Measurements from ENCODE around the gene GTPBP6.
"Not testable (repeated sequence)": the region's sequence is repeated elsewhere in the genome, so short reads cannot be mapped to it uniquely, and the experiment has no call there.

GTPBP6 gene

DNA sequence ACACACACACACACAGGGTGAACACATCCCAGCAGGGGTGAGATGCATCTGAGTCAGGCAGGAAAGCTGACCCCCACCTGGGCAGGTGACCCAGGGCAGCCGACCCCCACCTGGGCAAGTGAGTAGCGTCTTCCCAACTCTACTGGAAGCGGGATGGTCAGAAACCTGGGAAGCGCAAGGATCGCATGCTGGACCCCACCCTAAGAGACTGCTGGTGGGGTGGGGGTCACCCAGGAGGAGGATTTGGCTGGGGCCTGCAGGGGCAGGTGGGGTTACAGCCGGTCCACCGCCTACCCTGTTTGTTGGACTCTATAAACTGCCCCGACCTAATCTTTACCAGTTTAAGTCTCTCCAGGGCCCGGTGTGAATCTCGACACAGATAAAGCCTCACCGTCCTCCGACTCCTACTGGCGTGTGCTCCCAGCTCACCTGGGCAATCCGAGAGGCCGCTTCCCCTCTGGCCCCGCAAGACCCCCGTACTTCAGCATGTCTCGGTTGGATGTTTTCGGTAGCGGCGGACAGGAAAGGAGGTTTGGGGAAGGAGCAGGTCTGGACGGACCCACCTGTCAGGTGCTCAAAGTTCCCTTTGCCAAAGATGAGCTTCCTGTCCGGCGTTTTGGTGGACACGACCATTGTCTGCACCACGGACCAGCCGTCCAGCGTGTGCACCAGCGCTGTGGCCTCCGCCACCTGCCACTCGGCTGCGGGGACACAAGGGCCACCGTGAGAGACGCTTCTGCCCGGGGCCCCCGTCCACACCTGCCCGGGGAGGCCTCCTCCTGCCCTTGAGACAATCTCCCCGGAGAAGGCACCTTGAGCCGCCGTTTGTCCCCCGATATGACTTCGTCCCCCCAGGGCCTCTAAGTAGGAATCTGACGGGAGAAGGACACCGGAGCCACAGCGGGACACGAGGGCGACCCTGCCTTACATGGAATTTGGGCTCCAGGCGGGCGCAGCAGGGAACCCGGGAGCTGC, 2.0 kb downstream of the GTPBP6 start:
- DNase-seq: no peak

- no peak for DNase-seq
These were observed 3.6 kb downstream of the GTPBP6 start for GRCh38 chrX:314781-315595.

DNA sequence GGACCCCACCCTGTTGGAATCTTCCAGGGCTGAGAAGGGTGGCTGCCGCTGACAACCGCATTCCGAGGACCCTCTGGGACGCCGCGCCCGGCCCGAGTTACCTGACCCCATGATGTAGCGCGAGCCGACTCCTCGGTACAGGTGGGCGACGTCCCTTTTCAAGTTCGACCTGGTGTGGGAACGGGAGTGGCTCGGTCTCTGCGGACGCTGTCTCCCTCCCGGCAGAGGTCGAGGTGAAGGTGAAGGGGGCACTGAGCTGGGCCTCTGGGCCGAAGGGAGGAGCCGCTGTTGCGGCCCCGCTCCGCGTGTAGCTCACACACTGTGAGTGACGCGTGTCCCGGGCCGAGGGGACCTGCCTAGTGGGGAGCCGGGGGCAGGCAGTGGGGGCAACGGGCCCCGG, 4.5 kb downstream of the GTPBP6 start:
- no peak for DNase-seq

GRCh38 chrX:313546-313945, 5.0 kb downstream of the GTPBP6 start:
- DNase-seq: no peak

- DNase-seq: no peak
These were observed 5.8 kb downstream of the GTPBP6 start for GRCh38 chrX:312621-313331.

GRCh38 chrX:311156-312129, 7.2 kb downstream of the GTPBP6 start:
- no peak for DNase-seq

GRCh38 chrX:310621-311155, 7.9 kb downstream of the GTPBP6 start:
- no peak for DNase-seq

DNA sequence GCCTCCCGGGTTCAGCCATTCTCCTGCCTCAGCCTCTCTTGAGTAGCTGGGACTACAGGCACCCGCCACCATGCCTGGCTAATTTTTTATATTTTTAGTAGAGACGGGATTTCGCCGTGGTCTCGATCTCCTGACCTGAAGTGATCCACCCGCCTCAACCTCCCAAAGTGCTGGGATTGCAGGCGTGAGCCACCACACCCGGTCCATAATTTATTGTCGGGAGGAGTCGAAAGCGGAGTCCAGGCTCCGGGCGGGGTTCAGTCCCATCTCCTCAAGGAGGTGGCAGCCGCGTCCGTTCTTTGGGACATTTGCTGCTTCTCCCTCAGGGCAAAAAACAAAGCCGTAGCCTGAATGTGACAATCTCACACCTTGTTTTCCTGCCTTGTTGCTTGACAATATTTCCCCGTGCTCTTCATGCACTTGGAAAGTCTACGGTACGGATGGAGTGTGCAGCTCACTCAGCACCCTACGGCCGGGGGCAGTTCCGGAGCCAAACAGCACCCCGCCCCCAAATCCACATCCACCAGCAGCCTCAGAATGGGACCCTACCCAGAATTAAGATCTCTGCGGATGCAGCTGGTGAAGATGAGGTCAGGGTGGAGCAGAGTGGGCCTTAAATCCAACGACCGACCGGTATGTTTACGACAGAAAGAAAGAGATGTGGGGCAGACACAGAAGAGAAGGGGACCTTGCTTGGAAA, 9.6 kb downstream of the GTPBP6 start:
- DNase-seq: no peak

- no peak for DNase-seq
These were observed 11.1 kb downstream of the GTPBP6 start for GRCh38 chrX:307261-308111.

DNA sequence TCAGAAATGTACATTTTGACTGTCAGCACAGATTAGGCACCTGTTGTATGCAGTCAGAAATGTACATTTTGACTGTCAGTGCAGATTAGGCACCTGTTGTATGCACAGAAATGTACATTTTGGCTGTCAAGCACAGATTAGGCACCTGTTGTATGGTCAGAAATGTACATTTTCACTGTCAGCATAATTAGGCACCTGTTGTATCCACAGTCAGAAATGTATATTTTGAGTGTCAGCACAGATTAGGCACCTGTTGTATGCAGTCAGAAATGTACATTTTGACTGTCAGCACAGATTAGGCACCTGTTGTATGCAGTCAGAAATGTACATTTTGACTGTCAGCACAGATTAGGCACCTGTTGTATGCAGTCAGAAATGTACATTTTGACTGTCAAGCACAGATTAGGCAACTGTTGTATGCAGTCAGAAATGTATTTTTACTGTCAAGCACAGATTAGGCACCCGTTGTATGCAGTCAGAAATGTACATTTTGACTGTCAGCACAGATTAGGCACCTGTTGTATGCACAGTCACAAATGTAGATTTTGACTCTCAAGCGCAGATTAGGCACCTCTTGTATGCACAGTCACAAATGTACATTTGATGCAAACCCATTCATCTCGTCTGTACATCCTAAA, 11.9 kb downstream of the GTPBP6 start:
- DNase-seq: not testable (repeated sequence)

DNA sequence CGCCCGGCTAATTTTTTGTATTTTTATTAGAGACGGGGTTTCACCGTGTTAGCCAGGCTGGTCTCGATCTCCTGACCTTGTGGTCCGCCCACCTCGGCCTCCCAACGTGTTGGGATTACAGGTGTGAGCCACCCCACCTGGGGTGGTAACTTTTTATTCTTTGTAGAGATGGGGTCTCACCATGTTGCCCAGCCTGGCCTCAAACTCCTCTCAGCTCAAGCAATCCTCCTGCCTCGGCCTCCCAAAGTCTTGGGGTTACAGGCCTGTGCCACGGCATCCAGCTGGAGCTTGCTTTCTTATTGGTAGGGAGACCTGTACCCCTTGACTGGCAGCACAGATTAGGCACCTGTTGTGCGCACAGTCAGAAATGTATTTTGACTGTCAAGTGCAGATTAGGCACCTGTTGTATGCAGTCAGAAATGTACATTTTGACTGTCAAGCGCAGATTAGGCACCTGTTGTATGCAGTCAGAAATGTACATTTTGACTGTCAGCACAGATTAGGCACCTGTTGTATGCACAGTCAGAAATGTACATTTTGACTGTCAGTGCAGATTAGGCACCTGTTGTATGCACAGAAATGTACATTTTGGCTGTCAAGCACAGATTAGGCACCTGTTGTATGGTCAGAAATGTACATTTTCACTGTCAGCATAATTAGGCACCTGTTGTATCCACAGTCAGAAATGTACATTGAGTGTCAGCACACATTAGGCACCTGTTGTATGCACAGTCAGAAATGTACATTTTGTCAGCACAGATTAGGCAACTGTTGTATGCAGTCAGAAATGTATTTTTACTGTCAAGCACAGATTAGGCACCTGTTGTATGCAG, 12.6 kb downstream of the GTPBP6 start:
- not testable (repeated sequence) for DNase-seq

DNA sequence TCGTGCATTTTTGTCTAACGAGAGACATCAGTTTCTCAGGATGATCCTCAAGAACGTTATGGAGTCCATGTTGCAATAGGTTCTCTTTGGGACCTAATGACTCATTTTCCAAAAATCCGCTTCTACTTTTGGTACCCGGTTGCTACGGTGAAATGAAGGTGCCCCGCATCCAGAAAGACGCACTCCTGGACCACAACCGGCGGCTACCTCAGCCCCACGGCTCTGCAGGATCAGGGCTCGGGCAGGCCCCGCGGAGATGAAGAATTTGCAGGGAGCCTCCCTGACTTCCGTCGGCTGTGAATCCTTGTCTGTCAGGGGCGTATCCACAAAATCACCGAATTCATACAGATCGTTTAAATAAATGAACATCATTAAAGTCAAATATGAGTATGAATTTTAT, 15.6 kb downstream of the GTPBP6 start:
- DNase-seq: no peak

GRCh38 chrX:300334-300733, 18.3 kb downstream of the GTPBP6 start:
- DNase-seq: no peak

GRCh38 chrX:298993-299392, 19.6 kb downstream of the GTPBP6 start:
- no peak for DNase-seq

GRCh38 chrX:295136-295535, 23.5 kb downstream of the GTPBP6 start:
- no peak for DNase-seq

DNA sequence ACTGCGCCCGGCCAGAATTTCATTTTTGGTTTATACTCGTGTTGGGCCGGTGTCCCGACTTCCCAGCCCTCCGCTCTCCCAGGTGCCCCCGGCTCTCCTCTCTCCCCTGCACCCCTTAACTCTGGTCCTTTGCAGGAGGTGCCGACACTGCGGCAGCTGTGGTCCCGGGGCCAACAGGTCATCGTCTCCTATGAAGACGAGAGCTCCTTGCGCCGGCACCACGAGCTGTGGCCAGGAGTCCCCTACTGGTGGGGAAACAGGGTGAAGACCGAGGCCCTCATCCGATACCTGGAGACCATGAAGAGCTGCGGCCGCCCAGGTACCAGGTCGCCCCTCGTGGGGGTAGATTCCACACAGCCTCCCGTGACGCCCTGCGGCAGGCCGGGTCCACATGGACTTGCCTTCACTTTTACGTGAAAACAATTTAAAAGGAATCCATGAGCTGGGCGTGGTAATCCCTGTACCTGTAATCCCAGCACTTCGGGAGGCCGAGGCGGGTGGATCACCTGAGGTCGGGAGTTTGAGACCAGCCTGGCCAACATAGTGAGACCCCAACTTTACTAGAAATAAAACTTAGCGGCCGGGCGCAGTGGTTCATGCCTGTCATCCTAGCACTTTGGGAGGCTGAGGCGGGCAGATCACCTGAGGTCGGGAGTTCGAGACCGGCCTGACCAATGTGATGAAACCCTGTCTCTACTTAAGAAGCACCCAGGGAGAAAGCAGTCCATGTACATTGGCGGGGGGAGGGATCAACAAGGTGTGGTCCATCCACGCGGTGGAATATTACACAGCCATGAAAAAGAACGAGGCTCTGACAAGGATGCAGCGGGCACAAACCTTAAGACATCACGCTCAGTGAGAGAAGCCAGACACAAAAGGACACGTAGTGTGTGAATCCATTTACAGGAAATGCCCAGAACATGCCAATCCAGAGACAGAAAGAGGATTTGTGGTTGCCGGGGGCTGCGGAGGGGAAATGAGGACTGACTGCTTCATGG, 25.4 kb downstream of the GTPBP6 start:
- no peak for DNase-seq

DNA sequence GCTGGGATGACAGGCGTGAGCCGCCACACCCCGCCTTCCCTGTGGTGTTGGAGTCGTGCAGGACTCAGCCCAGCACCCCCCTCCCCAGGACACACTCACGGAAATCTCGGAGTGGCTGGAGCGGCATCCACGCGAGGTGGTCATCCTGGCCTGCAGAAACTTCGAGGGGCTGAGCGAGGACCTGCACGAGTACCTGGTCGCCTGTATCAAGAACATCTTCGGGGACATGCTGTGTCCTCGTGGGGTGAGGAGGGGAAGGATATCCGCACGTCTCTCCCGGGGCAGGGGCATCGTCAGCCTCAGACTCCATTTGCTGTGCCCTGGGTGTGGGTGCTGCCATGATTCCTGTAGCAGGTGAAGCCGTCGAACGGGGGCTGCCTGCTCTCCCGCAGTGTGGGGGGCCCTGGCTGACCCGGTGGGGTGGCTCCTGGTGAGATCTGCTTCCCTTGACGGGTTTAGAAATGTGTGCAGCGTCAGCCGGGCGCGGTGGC, 27.1 kb downstream of the GTPBP6 start:
- DNase-seq: no peak

Measured in NCI-H2081 treated with DMSO at 0.1 percent for 48 hours (cell line).